ENCODE data around the gene SMARCA2.

GRCh38 chr9:2180154-2180553 is 165.0 kb downstream of the SMARCA2 start:
- TF ChIP-seq CHD1 (IDR thresholded peaks at IDR 0.05; ENCODE audit: low read length) (no peak), ZNF324 (CRISPR knock-in tag; IDR thresholded peaks at IDR 0.05) (no peak), CBFB (CRISPR knock-in tag; IDR thresholded peaks at IDR 0.05) (no peak), ARID3B (CRISPR knock-in tag; IDR thresholded peaks at IDR 0.05; ENCODE audit: borderline replicate concordance) (no peak), ZNF395 (CRISPR knock-in tag; IDR thresholded peaks at IDR 0.05) (no peak), BRCA1 (IDR thresholded peaks at IDR 0.05) (no peak), BRCA1 (CRISPR knock-in tag; IDR thresholded peaks at IDR 0.05) (no peak), EP300 (IDR thresholded peaks at IDR 0.05; ENCODE audit: low read length) (no peak)

Measured in K562 (cell line).